Lower leg skin (tissue), 3 donors: ENCODE results near the gene ELOVL5.

ENCODE experiments used
- POLR2A ChIP-seq, 2 donors: fragments of 450-650 bp; IDR thresholded peaks; one replicate each; pipeline ENCODE4 v1.6.1; 2016 to 2017; ENCODE audit warnings: antibody characterized with exemption in 2 of 2, mild to moderate bottlenecking in 1 of 2, moderate library complexity in 1 of 2
- TF ChIP-seq, protein P1 (sequence below), 3 donors: fragments of 450-650 bp; IDR thresholded peaks; one replicate each; pipeline ENCODE4 v1.5.1; 2016; ENCODE audit warnings: antibody characterized with exemption in 3 of 3, mild to moderate bottlenecking in 3 of 3, moderate library complexity in 2 of 3

GRCh38 chr6:53349209-53349693, 501 bp upstream of the ELOVL5 start:
- no peak for TF ChIP-seq POLR2A (IDR thresholded peaks at IDR 0.05)
- TF ChIP-seq, protein P1, sequence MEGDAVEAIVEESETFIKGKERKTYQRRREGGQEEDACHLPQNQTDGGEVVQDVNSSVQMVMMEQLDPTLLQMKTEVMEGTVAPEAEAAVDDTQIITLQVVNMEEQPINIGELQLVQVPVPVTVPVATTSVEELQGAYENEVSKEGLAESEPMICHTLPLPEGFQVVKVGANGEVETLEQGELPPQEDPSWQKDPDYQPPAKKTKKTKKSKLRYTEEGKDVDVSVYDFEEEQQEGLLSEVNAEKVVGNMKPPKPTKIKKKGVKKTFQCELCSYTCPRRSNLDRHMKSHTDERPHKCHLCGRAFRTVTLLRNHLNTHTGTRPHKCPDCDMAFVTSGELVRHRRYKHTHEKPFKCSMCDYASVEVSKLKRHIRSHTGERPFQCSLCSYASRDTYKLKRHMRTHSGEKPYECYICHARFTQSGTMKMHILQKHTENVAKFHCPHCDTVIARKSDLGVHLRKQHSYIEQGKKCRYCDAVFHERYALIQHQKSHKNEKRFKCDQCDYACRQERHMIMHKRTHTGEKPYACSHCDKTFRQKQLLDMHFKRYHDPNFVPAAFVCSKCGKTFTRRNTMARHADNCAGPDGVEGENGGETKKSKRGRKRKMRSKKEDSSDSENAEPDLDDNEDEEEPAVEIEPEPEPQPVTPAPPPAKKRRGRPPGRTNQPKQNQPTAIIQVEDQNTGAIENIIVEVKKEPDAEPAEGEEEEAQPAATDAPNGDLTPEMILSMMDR (IDR thresholded peaks at IDR 0.05), result no peak
